ENCODE results near the gene CXCL9.
"Not testable (repeated sequence)": the region's sequence is repeated elsewhere in the genome, so short reads cannot be mapped to it uniquely, and the experiment has no call there.

The CXCL9 gene

DNA sequence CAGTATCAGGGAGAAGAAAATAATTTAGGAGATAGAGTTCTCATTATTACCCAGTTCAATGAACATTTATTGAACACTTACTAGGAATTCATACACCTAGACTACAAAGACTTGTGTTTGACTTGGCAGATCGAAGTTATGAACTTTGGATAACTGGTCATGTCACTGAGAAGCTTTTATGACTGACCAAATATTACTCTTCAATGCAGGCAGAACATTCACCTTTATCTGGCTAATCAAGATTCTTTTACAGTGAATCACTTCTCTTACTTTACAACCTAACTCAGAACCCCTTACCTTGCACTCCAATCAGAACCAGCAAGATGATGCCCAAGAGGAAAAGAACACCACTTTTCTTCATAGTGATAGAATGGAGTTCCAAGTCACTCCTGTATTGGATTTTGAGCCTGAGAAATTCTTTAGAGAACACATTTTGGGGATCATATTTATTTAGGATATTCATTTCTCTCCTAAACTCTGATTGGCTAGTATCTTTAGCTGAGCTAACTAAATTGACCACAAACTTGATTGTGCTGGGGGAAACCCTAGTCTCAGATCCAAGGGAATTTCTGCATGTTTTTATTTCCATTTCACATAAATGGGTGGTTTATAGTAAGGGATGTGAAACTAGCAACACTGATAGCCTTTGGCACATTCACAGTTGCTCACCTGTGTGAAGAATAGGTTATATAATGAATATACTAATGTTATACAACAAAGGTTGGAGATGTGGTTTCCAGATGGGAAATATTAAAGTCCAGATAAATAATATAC, at the start of gene CXCL9:
Gene CXCL9, minus strand, starts transcription at position 421 of the 774 bp plus-strand sequence. Its CDS starts 60 bp downstream, at position 361.
- no peak for ATAC-seq

DNA sequence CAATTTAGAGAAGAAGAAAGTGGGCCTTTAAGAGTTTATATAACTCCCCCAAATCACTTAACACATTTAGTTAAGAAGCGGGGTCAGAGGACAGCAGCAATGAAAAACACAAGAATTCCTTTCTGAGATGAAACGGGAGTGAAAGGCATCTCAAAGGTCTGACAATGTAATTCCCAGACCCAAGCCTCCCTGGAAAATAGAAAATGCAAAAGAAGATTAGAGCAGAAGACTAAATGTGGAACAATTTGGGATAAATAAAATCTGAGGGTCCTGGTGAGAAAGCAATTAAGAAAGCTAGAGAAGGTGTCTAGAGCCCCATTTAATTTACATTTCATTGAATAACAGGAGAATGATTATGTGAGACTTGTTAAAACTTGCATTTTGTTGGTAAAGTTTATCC, 48.1 kb upstream of the CXCL9 start:
- ATAC-seq, result no peak

DNA sequence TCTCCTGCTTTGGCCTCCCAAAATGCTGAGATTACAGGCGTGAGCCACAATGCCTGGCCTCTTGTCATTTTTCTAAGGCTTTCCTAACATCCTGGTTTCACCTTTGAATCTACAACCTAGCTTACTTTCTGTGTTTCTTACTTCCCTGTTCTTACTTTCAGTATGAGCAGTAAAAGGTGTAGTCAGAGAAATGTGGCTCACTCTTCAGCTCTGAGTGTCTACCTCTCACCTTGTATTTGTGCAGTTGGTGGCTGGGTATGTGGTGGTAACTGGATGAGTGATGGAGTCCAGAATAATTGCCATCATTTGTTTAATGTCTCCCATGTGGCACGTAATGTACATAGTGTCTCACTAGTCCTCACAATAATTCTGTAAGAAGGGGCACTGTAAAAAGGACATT, 47.7 kb upstream of the CXCL9 start:
- ATAC-seq, result peak; percentile 72 to 82

DNA sequence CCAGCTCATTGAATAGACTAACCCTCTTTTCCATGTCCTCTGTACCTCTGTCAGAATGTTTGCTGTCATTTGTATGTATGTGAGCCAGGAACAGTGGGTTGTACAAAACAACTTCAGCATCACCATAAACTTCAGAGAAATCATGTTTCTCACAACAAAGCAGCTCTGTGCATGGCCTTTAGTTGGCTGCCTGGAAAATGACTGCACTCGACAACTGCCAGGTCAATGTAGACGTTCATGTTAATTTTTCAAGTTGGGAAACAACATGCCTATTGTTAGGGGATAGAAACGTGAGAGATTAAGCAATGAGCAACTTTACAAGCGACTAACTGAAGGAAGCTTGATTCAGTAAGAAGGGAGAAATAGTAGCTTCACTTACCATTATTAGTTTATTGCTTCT, 46.4 kb upstream of the CXCL9 start:
- ATAC-seq, result no peak

DNA sequence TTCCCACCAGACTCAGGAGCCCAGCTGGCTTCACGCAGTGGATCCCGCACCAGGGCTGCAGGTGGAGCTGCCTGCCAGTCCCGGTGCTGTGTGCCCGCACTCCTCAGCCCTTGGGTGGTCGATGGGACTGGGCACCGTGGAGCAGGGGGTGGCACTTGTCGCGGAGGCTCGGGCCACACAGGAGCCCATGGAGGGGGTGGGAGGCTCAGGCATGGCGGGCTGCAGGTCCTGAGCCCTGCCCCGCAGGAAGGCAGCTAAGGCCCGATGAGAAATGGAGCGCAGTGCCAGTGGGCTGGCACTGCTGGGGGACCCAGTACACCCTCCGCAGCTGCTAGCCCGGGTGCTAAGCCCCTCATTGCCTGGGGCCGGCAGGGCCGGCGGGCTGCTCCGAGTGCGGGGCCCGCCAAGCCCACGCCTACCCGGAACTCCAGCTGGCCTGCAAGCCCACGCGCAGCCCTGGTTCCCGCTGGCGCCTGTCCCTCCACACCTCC, 43.3 kb upstream of the CXCL9 start:
- not testable (repeated sequence) for ATAC-seq

DNA sequence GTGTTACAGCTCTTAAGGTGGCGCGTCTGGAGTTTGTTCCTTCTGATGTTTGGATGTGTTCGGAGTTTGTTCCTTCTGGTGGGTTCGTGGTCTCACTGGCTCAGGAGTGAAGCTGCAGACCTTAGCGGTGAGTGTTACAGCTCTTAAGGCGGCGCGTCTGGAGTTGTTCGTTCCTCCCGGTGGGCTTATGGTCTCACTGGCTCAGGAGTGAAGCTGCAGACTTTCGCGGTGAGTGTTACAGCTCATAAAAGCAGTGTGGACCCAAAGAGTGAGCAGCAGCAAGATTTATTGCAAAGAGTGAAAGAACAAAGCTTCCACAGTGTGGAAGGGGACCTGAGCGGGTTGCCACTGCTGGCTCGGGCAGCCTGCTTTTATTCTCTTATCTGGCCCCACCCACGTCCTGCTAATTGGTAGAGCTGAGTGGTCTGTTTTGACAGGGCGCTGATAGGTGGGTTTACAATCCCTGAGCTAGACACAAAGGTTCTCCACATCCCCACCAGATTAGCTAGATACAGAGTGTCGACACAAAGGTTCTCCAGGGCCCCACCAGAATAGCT, 42.6 kb upstream of the CXCL9 start:
- ATAC-seq, result not testable (repeated sequence)

DNA sequence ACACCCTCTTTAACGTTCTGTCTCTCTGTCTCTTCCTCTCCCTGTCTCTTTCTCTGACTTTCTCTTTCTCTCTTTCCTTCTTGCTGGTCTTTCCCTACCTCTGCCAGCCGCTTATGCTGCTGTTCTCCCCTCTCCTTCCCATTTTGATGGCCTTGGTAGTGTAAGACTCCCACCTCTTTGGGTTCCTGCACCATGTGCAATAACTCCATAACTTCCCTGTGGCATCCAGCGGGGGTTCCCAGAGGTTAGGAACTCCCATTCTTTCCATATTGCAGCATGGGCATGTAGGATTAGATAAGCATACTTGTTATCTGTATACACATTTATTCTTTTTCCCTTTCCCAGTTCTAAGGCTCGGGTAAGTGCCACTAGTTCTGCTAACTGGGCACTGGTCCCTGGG, 37.4 kb upstream of the CXCL9 start:
- not testable (repeated sequence) for ATAC-seq

DNA sequence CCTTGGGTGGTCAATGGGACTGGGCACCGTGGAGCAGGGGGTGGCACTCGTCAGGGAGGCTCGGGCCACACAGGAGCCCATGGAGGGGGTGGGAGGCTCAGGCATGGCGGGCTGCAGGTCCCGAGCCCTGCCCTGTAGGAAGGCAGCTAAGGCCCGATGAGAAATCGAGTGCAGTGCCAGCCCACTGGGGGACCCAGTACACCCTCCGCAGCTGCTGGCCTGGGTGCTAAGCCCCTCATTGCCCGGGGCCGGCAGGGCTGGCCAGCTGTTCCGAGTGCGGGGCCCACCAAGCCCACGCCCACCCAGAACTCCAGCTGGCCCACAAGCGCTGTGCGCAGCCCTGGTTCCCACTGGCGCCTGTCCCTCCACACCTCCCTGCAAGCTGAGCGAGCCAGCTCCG, 36.0 kb upstream of the CXCL9 start:
- not testable (repeated sequence) for ATAC-seq

DNA sequence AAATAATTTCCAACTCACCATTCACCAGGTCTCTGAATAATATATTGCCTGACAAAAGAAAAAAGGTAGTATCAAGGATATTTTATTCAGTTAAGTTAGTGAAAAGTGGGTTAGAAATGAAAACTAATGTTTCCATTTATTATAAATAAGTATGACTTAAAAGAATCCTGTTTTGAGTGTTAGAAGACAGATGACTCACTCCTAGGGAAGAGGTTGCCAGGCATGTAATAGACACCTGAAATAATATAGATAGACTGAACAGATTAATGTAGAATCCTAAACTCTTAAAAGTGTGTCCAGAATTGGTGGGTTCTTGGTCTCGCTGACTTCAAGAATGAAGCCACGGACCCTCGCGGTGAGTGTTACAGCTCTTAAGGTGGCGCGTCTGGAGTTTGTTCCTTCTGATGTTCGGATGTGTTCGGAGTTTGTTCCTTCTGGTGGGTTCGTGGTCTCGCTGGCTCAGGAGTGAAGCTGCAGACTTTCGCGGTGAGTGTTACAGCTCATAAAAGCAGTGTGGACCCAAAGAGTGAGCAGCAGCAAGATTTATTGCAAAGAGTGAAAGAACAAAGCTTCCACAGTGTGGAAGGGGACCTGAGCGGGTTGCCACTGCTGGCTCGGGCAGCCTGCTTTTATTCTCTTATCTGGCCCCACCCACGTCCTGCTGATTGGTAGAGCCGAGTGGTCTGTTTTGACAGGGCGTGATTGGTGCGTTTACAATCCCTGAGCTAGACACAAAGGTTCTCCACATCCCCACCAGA, 35.1 kb upstream of the CXCL9 start:
- peak; percentile 55 to 76 for ATAC-seq

DNA sequence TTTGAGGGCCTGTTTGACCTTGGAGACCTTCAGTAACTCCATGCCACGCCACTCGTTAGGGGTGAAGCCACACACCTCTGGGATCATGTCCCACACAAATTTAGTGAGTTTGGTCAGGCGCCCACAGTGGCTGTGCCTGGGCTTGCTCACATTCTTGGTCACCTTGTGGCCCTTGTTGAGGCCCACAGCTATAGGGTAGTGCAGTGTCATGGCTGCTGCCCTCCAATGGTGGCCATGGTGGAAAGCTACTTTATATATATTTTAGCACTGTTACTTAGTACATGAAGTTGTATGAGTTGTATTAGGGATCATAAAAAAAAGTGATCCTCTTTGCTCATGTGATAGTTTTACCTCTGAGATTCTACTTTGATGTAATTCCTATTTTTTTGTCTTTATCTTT, 29.5 kb upstream of the CXCL9 start:
- no peak for ATAC-seq

DNA sequence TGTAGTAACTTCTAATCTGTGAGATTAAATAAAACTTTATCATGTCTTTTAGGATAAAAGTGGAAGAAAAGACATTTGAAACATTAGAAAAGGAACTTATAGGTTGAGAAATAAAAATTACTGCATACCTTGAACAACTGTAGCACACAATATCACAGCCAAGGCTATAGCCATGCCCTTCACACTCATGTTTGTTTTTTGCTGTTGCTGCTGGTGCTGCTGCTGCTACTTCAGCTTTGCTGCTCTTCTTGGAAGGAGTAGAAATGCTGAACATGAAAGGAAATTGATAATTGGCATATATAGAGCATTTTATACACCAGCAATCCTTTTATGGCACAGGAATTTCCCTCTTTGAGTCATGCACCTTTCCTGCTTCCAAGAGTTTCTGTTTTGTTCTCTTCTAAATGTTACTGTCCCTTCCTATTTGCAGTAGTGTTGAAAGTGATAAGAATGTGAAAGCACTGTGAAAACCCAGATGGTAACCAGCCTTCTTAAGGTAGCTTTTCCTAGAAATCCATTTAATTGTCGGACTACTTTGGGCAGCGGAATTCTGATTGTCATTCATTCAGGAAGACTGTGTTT, 28.6 kb upstream of the CXCL9 start, which contains the start of gene CXCL11:
Gene CXCL11, minus strand, starts transcription at position 272 of the 582 bp plus-strand sequence. Its CDS starts 83 bp downstream, at position 189.
- no peak for ATAC-seq

DNA sequence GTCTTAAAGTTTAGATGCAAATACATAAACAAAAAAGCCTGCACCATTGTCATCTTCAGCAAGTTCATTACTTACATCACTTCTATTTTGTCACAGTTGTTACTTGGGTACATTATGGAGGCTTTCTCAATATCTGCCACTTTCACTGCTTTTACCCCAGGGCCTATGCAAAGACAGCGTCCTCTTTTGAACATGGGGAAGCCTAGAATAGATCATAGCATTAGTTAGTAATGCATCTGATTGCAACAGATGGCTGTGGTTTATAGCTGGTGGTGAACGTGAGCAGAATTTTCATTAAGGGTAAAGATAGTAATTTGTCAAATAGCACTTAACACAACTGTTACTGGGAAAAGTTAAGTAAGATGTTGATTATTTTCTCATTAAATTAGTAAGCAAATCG, 27.8 kb upstream of the CXCL9 start:
- no peak for ATAC-seq

DNA sequence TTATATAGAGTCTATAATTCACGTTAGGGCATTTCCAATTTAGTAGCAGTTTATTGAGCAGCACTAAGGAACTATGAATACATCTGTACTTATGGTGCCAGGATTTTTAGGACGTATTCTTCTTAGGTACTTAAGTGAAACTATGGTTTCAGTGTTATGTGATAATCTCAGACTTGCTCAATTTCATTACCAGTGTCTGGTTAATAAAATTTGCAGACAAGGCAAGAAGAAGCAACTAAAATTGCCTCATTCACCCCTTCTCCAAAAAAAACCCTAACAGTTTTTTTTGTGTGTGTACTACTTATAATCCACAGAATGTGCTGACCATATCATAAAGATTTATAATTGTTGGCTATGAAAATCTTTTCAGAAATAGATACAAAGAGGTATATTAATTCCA, 22.0 kb upstream of the CXCL9 start:
- ATAC-seq, result no peak

DNA sequence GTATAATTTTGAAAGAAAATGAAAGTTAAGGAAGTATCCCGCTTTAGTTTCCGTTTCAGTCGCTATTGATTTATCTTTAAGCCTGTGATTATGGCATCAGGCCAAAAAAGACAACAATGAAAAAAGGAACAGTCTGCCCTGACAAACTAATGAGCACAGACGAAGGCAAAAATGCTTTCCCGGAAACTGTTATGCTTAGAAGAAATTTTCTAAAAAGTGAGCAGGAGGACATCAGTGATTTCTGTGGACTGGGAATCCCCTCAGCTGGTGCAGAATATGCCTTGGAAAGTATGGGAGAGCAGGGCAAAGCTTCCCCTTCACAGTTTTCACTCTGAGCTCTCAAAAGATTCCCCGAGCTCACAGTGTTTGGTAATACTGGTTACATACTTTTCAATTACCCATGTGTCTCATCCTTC, 21.0 kb upstream of the CXCL9 start:
- ATAC-seq, result peak in 1 of 2 donors; percentile 33

DNA sequence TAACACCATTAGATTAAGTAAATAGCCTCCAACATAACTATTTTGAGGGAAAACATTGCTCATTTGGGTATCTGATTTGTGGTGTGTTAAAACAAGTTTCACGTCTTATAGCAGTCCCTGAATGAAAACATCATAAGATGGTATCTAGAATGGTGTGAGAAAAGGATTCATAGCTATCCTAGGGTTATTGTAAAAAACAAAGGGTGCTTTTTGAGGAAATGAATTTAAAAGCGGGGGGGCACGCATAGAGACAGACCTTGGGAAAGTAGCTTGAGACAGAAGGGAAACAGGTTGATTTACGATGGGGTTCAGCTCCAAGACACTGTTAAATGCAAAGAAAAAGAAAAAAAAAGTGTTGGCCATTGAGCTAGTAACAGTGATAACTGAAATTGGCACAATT, 16.8 kb upstream of the CXCL9 start:
- ATAC-seq, result peak in 1 of 2 donors; percentile 48

DNA sequence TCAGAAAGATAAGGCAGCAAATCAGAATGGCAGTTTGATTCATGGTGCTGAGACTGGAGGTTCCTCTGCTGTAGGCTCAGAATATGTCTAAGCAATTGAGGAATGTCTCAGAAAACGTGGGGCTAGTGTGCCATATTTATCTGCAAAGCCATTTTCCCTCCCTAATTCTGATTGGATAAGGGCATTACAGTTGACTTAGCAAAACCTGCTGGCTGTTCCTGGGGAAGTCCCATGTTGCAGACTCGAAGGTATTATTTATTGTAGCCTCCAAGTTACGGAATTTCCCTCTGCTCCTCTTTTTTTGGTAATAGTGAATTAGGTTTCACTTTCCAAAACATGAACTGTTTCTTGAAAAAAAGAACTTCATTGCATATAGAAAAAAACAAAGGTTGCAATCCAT, 16.1 kb upstream of the CXCL9 start, which contains the start of gene CXCL10:
Gene CXCL10, minus strand, starts transcription at position 109 of the 400 bp plus-strand sequence. Its CDS starts 66 bp downstream, at position 43.
- ATAC-seq, result peak; percentile 25 to 57

DNA sequence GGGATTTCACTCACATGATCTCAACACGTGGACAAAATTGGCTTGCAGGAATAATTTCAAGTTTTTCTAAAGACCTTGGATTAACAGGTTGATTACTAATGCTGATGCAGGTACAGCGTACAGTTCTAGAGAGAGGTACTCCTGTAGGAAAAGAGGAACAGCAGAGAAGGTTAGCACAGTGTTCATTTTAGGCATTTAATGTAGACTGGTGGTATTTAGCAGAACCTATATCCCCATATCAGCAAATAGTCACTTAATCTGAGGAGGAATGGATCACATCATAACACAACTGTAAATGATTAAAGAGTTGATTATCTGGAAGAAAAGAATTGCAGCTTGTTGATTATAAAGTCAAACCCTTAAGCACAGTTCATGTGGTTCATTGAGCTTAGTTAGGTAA, 15.4 kb upstream of the CXCL9 start:
- no peak for ATAC-seq

DNA sequence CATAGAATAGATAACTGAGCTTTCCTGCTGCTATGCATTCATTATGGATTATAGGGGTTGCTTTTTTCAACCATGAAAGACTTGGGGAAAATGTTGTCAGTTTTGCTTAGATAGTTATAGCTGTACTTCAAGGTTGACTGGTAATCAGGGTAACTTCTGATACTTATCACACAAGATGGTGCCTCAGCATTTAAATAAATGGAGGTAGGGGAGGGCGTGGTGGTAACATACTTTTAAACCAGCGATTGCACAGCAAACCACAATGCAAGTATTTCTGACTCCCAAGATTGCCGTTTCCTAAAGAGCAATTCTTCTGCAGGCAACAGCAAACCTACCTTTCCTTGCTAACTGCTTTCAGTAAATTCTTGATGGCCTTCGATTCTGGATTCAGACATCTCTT, 14.7 kb upstream of the CXCL9 start:
- ATAC-seq, result no peak

DNA sequence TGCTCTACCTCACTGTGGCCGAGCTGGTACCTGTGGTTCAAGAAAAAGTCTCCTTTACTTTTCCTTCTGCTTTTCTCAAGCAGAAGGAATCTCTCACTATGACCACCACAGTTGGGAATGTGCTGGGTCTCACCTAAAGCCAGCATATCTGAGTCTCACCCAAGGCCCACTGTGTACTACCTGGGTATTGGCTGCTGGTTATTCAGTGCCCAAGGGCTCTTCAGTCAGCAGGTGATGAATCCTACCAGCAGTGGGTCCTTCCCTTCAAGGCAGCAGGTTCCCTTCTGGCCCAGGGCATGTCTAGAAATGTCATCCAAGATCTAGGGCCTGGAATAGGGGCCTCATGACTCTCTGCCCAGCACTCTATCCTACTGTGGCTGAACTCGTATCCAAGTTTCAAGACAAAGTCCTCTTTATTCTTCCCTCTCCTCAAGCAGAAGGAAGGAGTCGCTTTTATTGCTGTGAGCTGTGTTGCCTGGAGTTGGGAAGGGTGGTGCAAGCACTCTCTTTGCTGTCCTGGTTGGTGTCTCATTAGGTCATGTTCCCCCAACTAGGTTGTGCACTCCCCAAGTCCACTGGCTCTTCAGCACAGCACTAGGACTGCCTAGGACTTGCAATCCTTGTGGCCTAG, 9.9 kb upstream of the CXCL9 start:
- ATAC-seq, result no peak

DNA sequence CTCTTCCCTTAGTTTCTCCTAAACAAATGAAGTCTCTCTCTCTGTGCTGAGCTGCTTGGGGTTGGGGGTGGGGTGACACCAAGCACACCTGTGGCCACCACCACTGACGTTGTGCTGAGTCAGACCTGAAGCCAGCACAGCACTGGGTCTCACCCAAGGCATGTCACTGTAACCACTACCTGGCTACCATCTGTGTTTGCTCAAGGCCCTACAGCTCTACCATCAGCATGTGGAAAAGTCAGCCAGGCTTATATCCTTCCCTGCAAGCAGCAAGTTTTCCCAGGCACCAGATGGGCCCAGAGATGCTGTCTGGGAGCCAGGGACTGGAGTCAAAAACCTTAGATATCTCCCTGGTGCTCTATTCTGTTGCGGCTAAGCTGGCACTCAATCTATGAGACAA, 9.1 kb upstream of the CXCL9 start:
- peak; percentile 70 to 82 for ATAC-seq

DNA sequence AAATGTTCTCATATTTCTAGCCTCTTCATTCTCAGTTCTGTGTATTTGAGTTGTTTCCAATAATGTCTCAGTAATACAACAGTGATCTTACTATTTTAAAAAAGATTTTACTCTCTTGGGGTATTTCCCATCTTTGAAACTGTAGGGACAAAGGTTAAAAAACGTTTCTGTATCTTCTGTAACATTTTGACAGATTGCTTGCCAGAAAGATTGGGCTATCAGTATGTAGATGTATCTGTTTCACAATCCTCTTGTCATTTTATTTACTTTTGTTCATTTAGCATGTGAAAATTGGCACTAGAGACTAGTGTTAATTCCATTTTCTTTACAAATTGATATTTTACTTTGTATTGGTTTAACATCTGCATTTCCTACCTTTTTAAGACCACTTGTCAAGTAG, 6.2 kb upstream of the CXCL9 start:
- ATAC-seq, result no peak

DNA sequence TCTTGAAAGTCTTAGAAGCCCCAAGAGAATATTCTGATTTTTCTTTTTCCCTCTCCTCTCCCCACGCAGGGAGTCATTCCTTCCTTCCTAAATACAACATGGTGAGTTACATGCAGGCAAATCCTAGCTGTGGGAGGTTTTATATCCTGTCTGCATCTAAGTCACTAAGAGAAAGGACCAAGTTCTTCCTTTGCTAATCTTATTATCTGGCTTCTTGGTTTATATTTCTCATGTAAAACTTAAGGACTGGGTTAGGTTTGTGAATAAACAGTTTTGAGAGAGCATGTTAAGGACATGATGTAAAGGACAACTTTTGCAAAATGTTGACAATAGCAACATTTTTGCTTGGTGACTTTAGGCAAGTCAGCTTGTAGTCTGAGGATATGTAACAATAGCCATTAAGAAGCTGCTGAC, 5.1 kb upstream of the CXCL9 start:
- no peak for ATAC-seq
